CD4-positive, CD25-positive, alpha-beta regulatory T cell (primary cell): Measurements from ENCODE around the gene ULBP3. TPM values are rescaled to one million over a fixed set of nuclear protein-coding genes. Genes with fewer than 3 reads are reported as not detected.

ENCODE experiments used
- ATAC-seq, 2 donors: fragments of 150-1000 bp; cut with Tn5 transposase; one replicate each; pipeline ENCODE4 v1.10.0; 2021; ENCODE audit warnings: low read depth in 2 of 2, moderate number of reproducible peaks in 2 of 2, moderate library complexity in 1 of 2
- DNase-seq, 3 donors: peaks; one replicate each; pipeline versions ENCODE4 v3.0.0 to v3.0.0-alpha.2; 2012 to 2022; ENCODE audit warnings: mixed read lengths in 1 of 3
- H3K27ac ChIP-seq: one replicate; pipeline ENCODE4 v1.7.0; 2013; ENCODE audit warnings: mild to moderate bottlenecking, low read length; ENCODE audit not compliant: insufficient read depth, poor library complexity, severe bottlenecking
- H3K27me3 ChIP-seq: one replicate; pipeline ENCODE4 v1.7.0; 2013; ENCODE audit warnings: low read length; ENCODE audit not compliant: control insufficient read depth, insufficient read depth
- H3K36me3 ChIP-seq: one replicate; pipeline ENCODE4 v1.7.0; 2013; ENCODE audit warnings: mild to moderate bottlenecking, low read length, moderate library complexity; ENCODE audit not compliant: control insufficient read depth, insufficient read depth
- H3K4me1 ChIP-seq: 2 replicates; pipeline ENCODE4 v1.7.0; 2013; ENCODE audit warnings: mild to moderate bottlenecking, low read length; ENCODE audit not compliant: insufficient read depth, control insufficient read depth, poor library complexity, severe bottlenecking
- H3K4me3 ChIP-seq: one replicate; pipeline ENCODE4 v1.7.0; 2013; ENCODE audit warnings: low read depth, mild to moderate bottlenecking, low read length, moderate library complexity
- H3K9me3 ChIP-seq, 2 experiments: 1 replicate in 1 of 2; 2 replicates in 1 of 2; pipeline ENCODE4 v1.7.0; 2013; ENCODE audit warnings: low read length in 2 of 2, mild to moderate bottlenecking in 1 of 2, moderate library complexity in 1 of 2; ENCODE audit not compliant: control insufficient read depth in 2 of 2
- H3K27ac Mint-ChIP-seq, 3 donors: one replicate each; pipeline ENCODE4 v1.8.0; 2020 to 2022; ENCODE audit warnings: mild to moderate bottlenecking in 3 of 3, mixed read lengths in 3 of 3, moderate library complexity in 2 of 3
- H3K27me3 Mint-ChIP-seq: one replicate; pipeline ENCODE4 v1.8.0; 2022; ENCODE audit warnings: mild to moderate bottlenecking, mixed read lengths
- H3K36me3 Mint-ChIP-seq: one replicate; pipeline ENCODE4 v1.8.0; 2020; ENCODE audit warnings: mixed read lengths
- H3K4me1 Mint-ChIP-seq, 4 donors: one replicate each; pipeline ENCODE4 v1.8.0; 2020 to 2022; ENCODE audit warnings: mixed read lengths in 4 of 4, mild to moderate bottlenecking in 1 of 4
- H3K4me3 Mint-ChIP-seq, 4 donors: one replicate each; pipeline ENCODE4 v1.8.0; 2020 to 2022; ENCODE audit warnings: mild to moderate bottlenecking in 4 of 4, mixed read lengths in 4 of 4, moderate library complexity in 3 of 4
- H3K9me3 Mint-ChIP-seq, 7 donors: one replicate each; pipeline ENCODE4 v1.8.0; 2020 to 2022; ENCODE audit warnings: mixed read lengths in 7 of 7, mild to moderate bottlenecking in 3 of 7, moderate library complexity in 2 of 7
- polyA plus RNA-seq, 4 donors: library from polyadenylated mRNA; unstranded; fragments of 300-500 nt; fragmentation: Illumina TruSeq; gene quantifications; one replicate each; pipeline ENCODE4 v1.2.3, GENCODE V29; 2021
- total RNA-seq: library from RNA; stranded (reverse); gene quantifications from one replicate; pipeline ENCODE4 v1.2.3, GENCODE V29; 2022

ULBP3 gene
- total and polyA plus RNA-seq, 5 donors from 2014 or later: 0.19 to 1.3 (median 0.95) TPM; not detected in 1

DNA sequence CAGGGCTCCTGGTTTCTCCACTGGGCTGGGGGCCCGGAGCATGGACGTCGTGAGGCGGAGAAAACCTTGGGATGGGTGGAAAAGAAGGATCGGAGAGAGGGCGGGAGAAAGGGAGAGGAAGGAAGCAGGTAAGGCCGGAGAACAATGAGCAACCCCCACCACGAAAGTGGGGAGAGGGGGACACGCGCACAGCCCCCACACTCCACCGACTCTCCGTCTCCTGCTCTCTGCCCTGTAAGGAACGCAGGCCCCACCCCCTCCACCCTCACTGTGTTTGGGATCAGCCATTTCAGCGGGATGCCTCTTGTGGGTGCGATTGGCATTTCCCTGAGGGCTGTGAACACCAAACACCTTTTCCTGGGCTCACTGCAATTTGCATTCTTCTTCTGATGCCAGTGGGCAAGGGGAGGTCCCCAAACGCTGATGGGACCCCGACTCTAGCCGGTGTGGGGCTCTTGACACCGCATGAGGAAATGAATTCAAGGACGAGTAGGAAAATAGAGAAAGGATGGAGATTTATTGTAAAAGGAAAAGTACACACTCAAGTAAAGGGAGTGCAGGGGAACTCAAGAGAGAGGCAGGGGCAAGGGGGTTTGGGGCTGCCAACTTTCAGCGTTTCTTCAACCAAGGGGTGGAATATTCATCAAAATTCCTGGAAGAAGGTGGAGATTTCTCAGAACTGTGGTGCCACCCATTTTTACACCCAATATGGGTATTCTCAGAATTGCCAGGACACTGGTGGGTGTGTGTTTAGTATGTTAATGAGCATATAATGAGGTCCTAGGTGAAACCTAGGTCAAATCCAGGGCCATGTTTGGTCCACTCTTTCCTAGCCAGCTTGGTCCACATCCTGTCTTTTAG, 30.5 kb downstream of the ULBP3 start:
- peak overlapping the region in 3 of 4 donors; percentile 2 to 22 (median 9) for H3K4me3 Mint-ChIP-seq
- ATAC-seq: no peak
- peaks cover 30% of the 10 kb centered on the region for H3K27me3 ChIP-seq

DNA sequence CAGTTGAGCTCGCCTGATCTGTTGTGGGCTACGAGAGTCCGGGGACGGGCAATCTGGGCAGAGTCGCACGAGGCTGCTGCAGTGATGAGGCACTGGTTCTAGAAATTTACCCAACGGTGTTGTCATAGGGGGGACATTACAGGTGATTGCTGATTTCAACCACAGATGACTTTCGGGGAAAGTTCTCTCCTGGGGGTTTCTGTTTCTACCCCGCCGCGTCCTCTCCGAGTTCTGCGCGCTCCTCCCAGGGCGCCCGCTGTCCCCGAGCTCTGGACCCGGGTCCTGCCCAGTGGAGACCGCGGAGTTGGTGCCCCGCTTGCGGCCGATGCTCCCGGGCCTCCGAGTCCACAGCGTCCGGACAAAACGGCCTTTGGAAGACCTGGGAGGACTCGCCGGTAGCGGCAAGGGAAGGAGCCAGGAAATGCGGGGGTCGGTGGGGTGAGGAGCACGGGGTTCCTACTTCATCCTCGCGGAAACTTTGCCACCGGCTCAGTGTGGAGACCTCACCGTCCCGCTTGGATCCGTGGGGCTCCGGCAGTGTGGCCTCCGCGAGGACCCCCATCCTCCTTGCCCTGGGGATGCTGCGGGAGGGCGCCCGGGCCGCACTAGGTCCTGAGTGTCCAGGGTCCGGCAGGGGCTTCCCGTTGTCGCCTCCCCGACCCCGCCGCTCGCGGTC, 31.3 kb downstream of the ULBP3 start:
- Mint-ChIP-seq H3K4me1 (peaks cover 0 to 13% (median 8%) of the 10 kb centered on the region in 4 donors), H3K36me3 (no peaks in the 10 kb centered on the region), H3K27ac (no peak overlapping the region), H3K9me3 (peaks cover 0 to 2% (median 0%) of the 10 kb centered on the region in 7 donors), H3K27me3 (peaks cover 74% of the 10 kb centered on the region), H3K4me3 (peak overlapping the region in 2 of 4 donors; percentile 73 to 84)
- Histone ChIP-seq H3K9me3 (no peaks in the 10 kb centered on the region), H3K4me3 (no peak overlapping the region), H3K36me3 (no peaks in the 10 kb centered on the region), H3K27me3 (peaks cover 35% of the 10 kb centered on the region), H3K27ac (no peak overlapping the region), H3K4me1 (peaks cover 11% of the 10 kb centered on the region)
- DNase-seq (no peak), ATAC-seq (peak in 1 of 2 donors; percentile 11)

More for the DNA sequence above, 30.5 kb downstream of the ULBP3 start:
- H3K4me1 ChIP-seq: peaks cover 11% of the 10 kb centered on the region
- no peak overlapping the region for H3K27ac Mint-ChIP-seq
- H3K36me3 ChIP-seq: no peaks in the 10 kb centered on the region
- H3K4me3 ChIP-seq: no peak overlapping the region
- no peaks in the 10 kb centered on the region for H3K9me3 ChIP-seq
- DNase-seq: peak in 1 of 3 donors; percentile 29
- H3K9me3 Mint-ChIP-seq: peaks cover 0 to 2% (median 0%) of the 10 kb centered on the region in 7 donors
- peaks cover 0 to 13% (median 8%) of the 10 kb centered on the region in 4 donors for H3K4me1 Mint-ChIP-seq
- H3K27me3 Mint-ChIP-seq: peaks cover 77% of the 10 kb centered on the region
- no peaks in the 10 kb centered on the region for H3K36me3 Mint-ChIP-seq
- no peak overlapping the region for H3K27ac ChIP-seq

DNA sequence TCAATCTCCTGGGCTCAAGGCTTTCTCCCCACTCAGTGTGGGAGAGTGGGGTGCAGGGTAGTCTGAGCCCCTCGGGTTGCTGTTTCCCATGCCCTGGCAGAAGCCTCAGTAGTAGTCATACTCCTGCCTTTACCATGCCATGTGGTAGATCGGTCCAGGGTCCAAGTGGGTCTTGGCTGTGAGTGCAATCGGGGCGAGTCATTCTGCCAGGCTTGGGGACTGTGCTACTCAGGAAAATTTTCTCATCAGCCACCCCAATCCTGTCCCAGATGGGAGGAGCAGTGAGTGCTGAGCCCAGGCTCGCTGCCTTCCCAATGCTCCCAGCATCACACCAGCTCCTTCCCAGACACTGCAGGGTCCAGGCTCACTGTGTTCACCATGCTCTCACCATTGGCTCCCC, 32.8 kb downstream of the ULBP3 start:
- Histone ChIP-seq H3K36me3 (no peaks in the 10 kb centered on the region), H3K27me3 (peaks cover 35% of the 10 kb centered on the region), H3K4me3 (no peak overlapping the region), H3K27ac (no peak overlapping the region), H3K4me1 (peaks cover 11% of the 10 kb centered on the region), H3K9me3 (no peaks in the 10 kb centered on the region)
- DNase-seq: no peak
- peaks cover 0 to 13% (median 8%) of the 10 kb centered on the region in 4 donors for H3K4me1 Mint-ChIP-seq
- ATAC-seq: no peak
- peaks cover 71% of the 10 kb centered on the region for H3K27me3 Mint-ChIP-seq
- no peaks in the 10 kb centered on the region for H3K36me3 Mint-ChIP-seq
- H3K9me3 Mint-ChIP-seq: peaks cover 0 to 2% (median 0%) of the 10 kb centered on the region in 7 donors
- no peak overlapping the region for H3K27ac Mint-ChIP-seq
- H3K4me3 Mint-ChIP-seq: no peak overlapping the region

DNA sequence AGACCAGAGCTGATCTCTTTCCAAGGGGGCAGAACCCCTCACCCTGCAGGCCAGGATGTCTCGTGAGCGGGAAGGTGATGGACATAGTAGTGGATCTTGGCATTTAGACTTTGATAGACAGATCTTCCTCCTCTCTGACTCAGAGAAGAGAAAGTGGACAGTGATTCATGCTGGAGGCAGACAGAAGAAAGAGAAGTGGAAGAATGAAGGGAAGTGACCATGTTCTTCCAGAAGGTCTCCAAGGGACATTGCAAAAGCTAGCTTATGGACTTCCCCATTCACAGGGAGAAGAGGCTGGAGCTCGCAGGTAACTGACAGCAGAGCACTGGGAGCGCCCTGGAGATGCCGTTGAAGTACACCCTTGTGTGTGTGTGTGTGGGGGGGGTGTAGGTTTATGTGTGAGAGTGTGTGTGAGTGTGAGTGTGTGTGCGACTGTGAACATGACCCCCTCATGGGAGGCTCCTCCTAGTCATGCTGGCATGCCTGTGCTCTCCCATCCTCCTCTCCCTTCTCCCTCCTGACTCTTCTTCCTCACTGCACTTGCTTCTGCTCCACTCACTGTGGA, 35.6 kb downstream of the ULBP3 start:
- Mint-ChIP-seq H3K4me1 (peaks cover 0 to 10% (median 2%) of the 10 kb centered on the region in 4 donors), H3K36me3 (no peaks in the 10 kb centered on the region), H3K9me3 (peaks cover 0 to 2% (median 0%) of the 10 kb centered on the region in 7 donors), H3K27ac (peak overlapping the region in 1 of 3 donors; percentile 40), H3K4me3 (no peak overlapping the region), H3K27me3 (peaks cover 65% of the 10 kb centered on the region)
- no peak overlapping the region for H3K4me3 ChIP-seq
- H3K4me1 ChIP-seq: peaks cover 11% of the 10 kb centered on the region
- H3K27me3 ChIP-seq: peaks cover 23% of the 10 kb centered on the region
- H3K27ac ChIP-seq: no peak overlapping the region
- DNase-seq: no peak
- H3K36me3 ChIP-seq: no peaks in the 10 kb centered on the region
- no peak for ATAC-seq
- no peaks in the 10 kb centered on the region for H3K9me3 ChIP-seq

DNA sequence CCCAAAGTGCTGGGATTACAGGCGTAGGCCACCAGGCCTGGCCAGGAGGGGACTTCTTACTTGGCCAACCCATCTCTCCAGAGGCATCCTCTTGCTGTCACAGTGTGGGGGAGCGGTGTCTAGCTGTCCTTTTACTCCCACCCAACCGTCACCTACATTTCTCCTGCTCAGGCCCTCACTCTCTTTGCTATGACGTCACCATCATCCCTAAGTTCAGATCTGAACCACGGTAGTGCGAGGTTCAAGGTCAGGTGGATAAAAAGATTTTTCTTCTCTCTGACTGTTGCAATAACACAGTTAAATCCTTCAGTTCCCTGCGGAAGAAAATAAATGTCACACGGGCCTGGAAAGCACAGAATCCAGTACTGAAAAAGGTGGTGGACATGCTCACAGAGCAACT, 36.3 kb downstream of the ULBP3 start:
- peaks cover 68% of the 10 kb centered on the region for H3K27me3 Mint-ChIP-seq
- H3K27ac Mint-ChIP-seq: peak overlapping the region in 1 of 3 donors; percentile 40
- H3K4me3 Mint-ChIP-seq: no peak overlapping the region
- Histone ChIP-seq H3K4me1 (peaks cover 5% of the 10 kb centered on the region), H3K27ac (no peak overlapping the region), H3K4me3 (no peak overlapping the region), H3K27me3 (peaks cover 26% of the 10 kb centered on the region), H3K36me3 (no peaks in the 10 kb centered on the region), H3K9me3 (no peaks in the 10 kb centered on the region)
- H3K36me3 Mint-ChIP-seq: no peaks in the 10 kb centered on the region
- peaks cover 0 to 7% (median 2%) of the 10 kb centered on the region in 4 donors for H3K4me1 Mint-ChIP-seq
- H3K9me3 Mint-ChIP-seq: peaks cover 0 to 2% (median 0%) of the 10 kb centered on the region in 7 donors
- ATAC-seq: no peak
- no peak for DNase-seq

DNA sequence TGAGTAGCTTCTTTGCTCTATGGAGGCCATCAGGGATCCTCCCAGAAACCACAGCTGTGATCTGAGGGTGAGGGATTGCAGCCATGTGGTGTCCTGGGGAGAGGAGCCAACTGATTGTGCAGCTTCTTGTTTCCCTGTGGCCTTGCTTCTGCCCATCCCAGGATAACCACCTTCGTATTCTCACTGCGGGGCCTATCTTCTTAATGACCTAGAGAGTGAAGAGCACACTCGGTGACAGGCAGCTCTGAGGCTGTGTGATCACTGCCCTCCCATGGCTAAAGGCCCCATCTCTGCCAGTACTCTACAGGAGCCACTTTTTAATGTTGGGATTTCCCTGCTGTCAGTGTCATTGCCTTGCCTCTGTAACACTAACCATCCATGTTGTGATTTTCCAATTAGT, 38.3 kb downstream of the ULBP3 start:
- Histone ChIP-seq H3K27me3 (peaks cover 11% of the 10 kb centered on the region), H3K4me3 (no peak overlapping the region), H3K36me3 (no peaks in the 10 kb centered on the region), H3K4me1 (peaks cover 2% of the 10 kb centered on the region), H3K27ac (no peak overlapping the region), H3K9me3 (no peaks in the 10 kb centered on the region)
- Mint-ChIP-seq H3K27ac (no peak overlapping the region), H3K27me3 (peaks cover 71% of the 10 kb centered on the region), H3K36me3 (no peaks in the 10 kb centered on the region), H3K9me3 (no peaks in the 10 kb centered on the region), H3K4me3 (no peak overlapping the region), H3K4me1 (peaks cover 0 to 6% (median under 1%) of the 10 kb centered on the region in 4 donors)
- ATAC-seq (no peak), DNase-seq (no peak)

DNA sequence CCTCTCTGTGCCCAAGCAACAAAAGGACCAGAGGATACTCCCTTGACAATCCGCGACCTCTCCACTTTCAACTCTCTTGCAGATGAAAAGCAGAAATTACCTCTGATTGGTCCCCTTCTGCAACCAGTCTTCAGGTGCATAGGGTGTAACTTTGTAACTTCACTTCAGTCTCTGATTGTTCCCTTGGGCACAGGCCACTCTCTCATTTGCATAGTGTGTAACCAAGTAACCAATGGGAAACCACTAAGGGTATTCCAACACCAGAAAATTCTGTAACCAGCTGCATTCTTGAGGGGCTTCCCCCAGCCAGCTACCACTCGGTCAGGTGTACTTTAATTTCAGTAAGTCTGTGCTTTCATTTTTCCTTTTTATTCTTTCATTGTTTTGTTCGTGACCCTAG, 39.2 kb downstream of the ULBP3 start:
- no peak for DNase-seq
- no peak overlapping the region for H3K4me3 Mint-ChIP-seq
- Histone ChIP-seq H3K4me1 (peaks cover 10% of the 10 kb centered on the region), H3K9me3 (no peaks in the 10 kb centered on the region), H3K27ac (no peak overlapping the region), H3K4me3 (no peak overlapping the region), H3K27me3 (peaks cover 11% of the 10 kb centered on the region), H3K36me3 (no peaks in the 10 kb centered on the region)
- no peaks in the 10 kb centered on the region for H3K9me3 Mint-ChIP-seq
- peaks cover 68% of the 10 kb centered on the region for H3K27me3 Mint-ChIP-seq
- H3K27ac Mint-ChIP-seq: peak overlapping the region in 1 of 3 donors; percentile 64
- H3K4me1 Mint-ChIP-seq: peaks cover 0 to 11% (median 3%) of the 10 kb centered on the region in 4 donors
- peak in 1 of 2 donors; percentile 7 for ATAC-seq
- no peaks in the 10 kb centered on the region for H3K36me3 Mint-ChIP-seq
